SU-DHL-6 (cell line): ENCODE data around the gene STRN3.

Experiments
- H2AFZ ChIP-seq: fragments of 200-600 bp; sonication (generic); 2 replicates; pipeline ENCODE4 v1.6.1; 2014; ENCODE audit warnings: low read depth, mild to moderate bottlenecking, moderate library complexity, mixed read lengths, antibody characterized with exemption, low read length; ENCODE audit not compliant: severe bottlenecking
- H3F3A ChIP-seq: fragments of 200-600 bp; shearing (Covaris generic); 2 replicates; pipeline ENCODE4 v1.6.0; 2016; ENCODE audit warnings: antibody characterized with exemption, mild to moderate bottlenecking; ENCODE audit not compliant: insufficient read depth
- H3K27ac ChIP-seq: fragments of 200-600 bp; sonication (generic); 2 replicates; pipeline ENCODE4 v1.5.1; 2016; ENCODE audit warnings: low read depth, mild to moderate bottlenecking, low read length, moderate library complexity, mixed read lengths
- H3K27me3 ChIP-seq: fragments of 200-600 bp; sonication (generic), shearing (Covaris generic); 2 replicates; pipeline ENCODE4 v1.6.0; 2014; ENCODE audit warnings: mild to moderate bottlenecking, low read length
- H3K36me3 ChIP-seq: fragments of 200-600 bp; sonication (generic); 2 replicates; pipeline ENCODE4 v1.6.1; 2014; ENCODE audit warnings: mild to moderate bottlenecking, low read length, mixed read lengths
- H3K4me2 ChIP-seq: fragments of 300-600, 200-600 bp; shearing (Covaris generic), sonication (generic); 2 replicates; pipeline ENCODE4 v1.6.0; 2014; ENCODE audit warnings: low read length, low read depth, mild to moderate bottlenecking; ENCODE audit not compliant: poor library complexity, severe bottlenecking
- H3K4me3 ChIP-seq: fragments of 200-600 bp; sonication (generic); 2 replicates; pipeline ENCODE4 v1.5.1; 2014; ENCODE audit warnings: antibody characterized with exemption, low read length, mild to moderate bottlenecking, mixed read lengths; ENCODE audit not compliant: insufficient read depth, poor library complexity, severe bottlenecking
- H3K79me2 ChIP-seq: fragments of 200-600 bp; sonication (generic); 2 replicates; pipeline ENCODE4 v1.6.1; 2014; ENCODE audit warnings: mild to moderate bottlenecking, low read length, moderate library complexity; ENCODE audit not compliant: insufficient read depth
- H3K9ac ChIP-seq: fragments of 200-600 bp; sonication (generic); 2 replicates; pipeline ENCODE4 v1.7.0; 2014; ENCODE audit warnings: mild to moderate bottlenecking, low read length
- H3K9me2 ChIP-seq: fragments of 200-600 bp; sonication (generic); replicated peaks from 2 replicates; pipeline ENCODE4 v1.6.1; 2014; ENCODE audit warnings: low read length; ENCODE audit not compliant: insufficient read depth
- H3K9me3 ChIP-seq: fragments of 200-600 bp; sonication (generic); 2 replicates; pipeline ENCODE4 v1.6.1; 2014; ENCODE audit warnings: low read length, mixed read lengths; ENCODE audit not compliant: insufficient read depth
- H4K20me1 ChIP-seq: fragments of 200-600 bp; sonication (generic); 2 replicates; pipeline ENCODE4 v1.6.1; 2014; ENCODE audit warnings: low read depth, mild to moderate bottlenecking, antibody characterized with exemption, low read length, moderate library complexity, mixed read lengths
- EZH2phosphoT487 ChIP-seq: fragments of 200-600 bp; sonication (generic), shearing (Covaris generic); conservative IDR thresholded peaks from 2 replicates; pipeline ENCODE4 v1.6.1; 2018; ENCODE audit warnings: mild to moderate bottlenecking, antibody characterized with exemption, low read length, moderate library complexity, mixed read lengths
- TF ChIP-seq, protein P1 (sequence below): fragments of 200-600 bp; sonication (generic); IDR thresholded peaks from one replicate; pipeline ENCODE4 v1.5.1; 2017; ENCODE audit warnings: antibody characterized with exemption, mild to moderate bottlenecking, low read length, moderate library complexity; ENCODE audit not compliant: insufficient read depth, poor library complexity, severe bottlenecking

STRN3 gene

DNA sequence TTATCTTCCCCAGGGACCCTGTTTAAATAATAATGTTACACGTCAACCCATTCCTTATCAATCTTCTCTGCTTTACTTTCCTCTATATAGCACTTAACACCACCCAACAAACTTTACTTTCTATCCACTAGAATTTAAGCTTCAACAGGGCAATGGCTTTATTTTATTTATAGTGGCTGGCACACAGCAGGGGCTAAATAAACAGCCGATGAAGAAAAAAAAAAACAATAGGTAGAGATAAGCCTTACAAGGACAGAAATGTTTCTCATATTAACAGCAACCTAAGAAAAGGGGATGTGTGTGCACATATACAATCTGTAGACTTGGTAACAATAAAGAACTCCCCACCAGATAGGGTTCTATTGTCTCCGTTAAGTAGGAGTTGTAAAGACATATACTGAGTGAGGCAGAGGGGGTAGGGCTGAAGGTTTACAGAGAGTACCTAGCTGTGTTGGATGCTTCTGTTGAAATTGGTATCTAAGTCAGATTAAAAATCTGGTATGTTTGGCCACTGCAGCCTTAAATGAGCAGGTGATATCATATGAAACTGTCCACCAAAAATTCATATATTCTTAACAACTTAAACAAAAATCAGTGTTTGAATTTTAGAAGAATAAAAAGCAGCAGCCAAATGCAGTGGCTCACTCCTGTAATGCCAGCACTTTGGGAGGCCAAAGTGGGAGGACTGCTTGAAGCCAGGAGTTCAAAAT is 25.4 kb downstream of the STRN3 start:
- Histone ChIP-seq H3K9ac (no peak overlapping the region), H3K79me2 (peaks cover 87% of the 10 kb centered on the region), H3K9me2 (no peaks in the 10 kb centered on the region), H3K9me3 (no peaks in the 10 kb centered on the region), H3K4me3 (no peak overlapping the region), H3K36me3 (no peaks in the 10 kb centered on the region), H3K27ac (no peak overlapping the region), H2AFZ (no peak overlapping the region), H3K27me3 (no peaks in the 10 kb centered on the region), H4K20me1 (no peaks in the 10 kb centered on the region; the same call in 1 of the 2 replicates), H3F3A (no peaks in the 10 kb centered on the region), H3K4me2 (no peak overlapping the region)
- no peak for TF ChIP-seq EZH2phosphoT487
- TF ChIP-seq, protein P1, sequence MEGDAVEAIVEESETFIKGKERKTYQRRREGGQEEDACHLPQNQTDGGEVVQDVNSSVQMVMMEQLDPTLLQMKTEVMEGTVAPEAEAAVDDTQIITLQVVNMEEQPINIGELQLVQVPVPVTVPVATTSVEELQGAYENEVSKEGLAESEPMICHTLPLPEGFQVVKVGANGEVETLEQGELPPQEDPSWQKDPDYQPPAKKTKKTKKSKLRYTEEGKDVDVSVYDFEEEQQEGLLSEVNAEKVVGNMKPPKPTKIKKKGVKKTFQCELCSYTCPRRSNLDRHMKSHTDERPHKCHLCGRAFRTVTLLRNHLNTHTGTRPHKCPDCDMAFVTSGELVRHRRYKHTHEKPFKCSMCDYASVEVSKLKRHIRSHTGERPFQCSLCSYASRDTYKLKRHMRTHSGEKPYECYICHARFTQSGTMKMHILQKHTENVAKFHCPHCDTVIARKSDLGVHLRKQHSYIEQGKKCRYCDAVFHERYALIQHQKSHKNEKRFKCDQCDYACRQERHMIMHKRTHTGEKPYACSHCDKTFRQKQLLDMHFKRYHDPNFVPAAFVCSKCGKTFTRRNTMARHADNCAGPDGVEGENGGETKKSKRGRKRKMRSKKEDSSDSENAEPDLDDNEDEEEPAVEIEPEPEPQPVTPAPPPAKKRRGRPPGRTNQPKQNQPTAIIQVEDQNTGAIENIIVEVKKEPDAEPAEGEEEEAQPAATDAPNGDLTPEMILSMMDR: no peak

DNA sequence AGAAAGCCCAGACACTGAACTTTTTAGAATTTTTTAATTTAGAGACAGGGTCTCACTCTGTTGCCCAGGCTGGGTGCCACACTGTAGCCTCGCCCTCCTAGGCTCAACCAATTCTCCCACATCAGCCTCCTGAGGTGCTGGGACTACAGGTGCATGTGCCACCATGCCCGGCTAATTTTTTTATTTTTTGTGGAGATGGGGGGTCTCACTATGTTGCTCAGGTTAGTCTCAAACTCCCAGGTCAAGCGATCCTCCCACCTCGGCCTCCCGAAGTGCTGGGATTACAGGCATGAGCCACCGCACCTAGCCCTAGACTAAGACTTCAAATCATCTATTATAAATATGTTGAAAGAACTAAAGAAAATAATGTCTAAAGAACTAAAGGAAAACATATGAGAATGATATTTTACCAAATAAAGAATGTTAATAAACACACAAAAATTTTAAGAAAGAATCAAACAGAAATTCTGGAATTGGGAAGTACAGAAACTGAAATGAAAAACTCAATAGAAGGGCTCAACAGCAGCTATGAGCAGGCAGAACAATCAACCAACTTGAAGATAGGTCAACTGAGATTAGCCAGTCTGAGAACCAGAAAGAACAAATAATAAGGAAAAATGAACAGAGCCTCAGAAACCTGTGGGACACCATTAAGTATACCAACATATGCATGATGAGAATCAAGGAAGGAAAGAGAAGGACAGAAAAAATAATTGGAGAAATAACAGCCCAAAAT is 27.0 kb downstream of the STRN3 start:
- Histone ChIP-seq H2AFZ (no peak overlapping the region), H3K4me2 (no peak overlapping the region), H4K20me1 (no peaks in the 10 kb centered on the region; the same call in 1 of the 2 replicates), H3K27me3 (no peaks in the 10 kb centered on the region), H3K27ac (no peak overlapping the region), H3K9ac (no peak overlapping the region), H3K36me3 (no peaks in the 10 kb centered on the region; the same call in 1 of the 2 replicates), H3K9me2 (no peaks in the 10 kb centered on the region), H3F3A (0 out of 2 replicates have a peak, but pooled peaks cover 8% of the 10 kb centered on the region), H3K9me3 (no peaks in the 10 kb centered on the region), H3K79me2 (peaks cover 88% of the 10 kb centered on the region), H3K4me3 (no peak overlapping the region)
- no peak for TF ChIP-seq EZH2phosphoT487
- TF ChIP-seq, protein P1: no peak

DNA sequence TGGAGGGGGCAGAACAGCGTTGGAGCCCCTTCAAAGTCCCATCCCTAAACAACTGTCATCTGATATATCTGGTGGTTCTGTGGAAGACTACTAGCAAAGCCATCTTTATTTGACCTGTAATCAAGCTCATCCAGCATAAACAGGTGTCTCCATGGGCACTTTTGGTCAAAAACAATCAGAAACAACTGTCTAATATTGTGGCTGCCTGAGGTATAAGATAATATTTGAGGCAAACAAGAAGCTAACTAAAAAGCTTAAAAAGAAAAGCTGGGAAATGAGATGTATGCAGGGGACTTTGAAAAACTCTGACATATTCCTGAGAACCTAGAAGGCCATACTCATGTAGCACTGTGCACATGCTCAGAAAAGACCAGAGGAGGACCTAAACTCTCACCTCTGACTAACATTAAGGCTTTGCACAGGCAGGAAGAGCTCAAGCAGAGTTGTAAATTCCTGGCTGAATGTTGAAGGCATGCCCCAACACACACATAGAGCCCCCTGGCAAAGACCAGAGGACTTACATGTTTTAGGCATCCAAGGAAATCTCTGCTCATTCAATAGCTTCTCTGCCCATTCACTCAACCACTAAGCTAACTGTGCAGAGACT is 28.0 kb downstream of the STRN3 start:
- H3K9me2 ChIP-seq: no peaks in the 10 kb centered on the region
- H3K4me2 ChIP-seq: no peak overlapping the region
- no peaks in the 10 kb centered on the region for H3K27me3 ChIP-seq
- H3K4me3 ChIP-seq: no peak overlapping the region
- peaks cover 88% of the 10 kb centered on the region for H3K79me2 ChIP-seq
- no peaks in the 10 kb centered on the region for H3K9me3 ChIP-seq
- H4K20me1 ChIP-seq: no peaks in the 10 kb centered on the region; the same call in 1 of the 2 replicates
- H3K9ac ChIP-seq: no peak overlapping the region
- no peaks in the 10 kb centered on the region; the same call in 1 of the 2 replicates for H3K36me3 ChIP-seq
- no peak for TF ChIP-seq EZH2phosphoT487
- TF ChIP-seq, protein P1: no peak
- H3F3A ChIP-seq: 0 out of 2 replicates have a peak, but pooled peaks cover 8% of the 10 kb centered on the region
- no peak overlapping the region for H2AFZ ChIP-seq
- no peak overlapping the region for H3K27ac ChIP-seq
